ENCODE results near the gene PNPLA5.

- TF ChIP-seq CTCF (optimal IDR thresholded peaks at IDR 0.05 in 1 of 3, IDR thresholded peaks at IDR 0.05 in 1 of 3, conservative IDR thresholded peaks at IDR 0.05 in 1 of 3; ENCODE audit: extremely low read depth in 1 of 3, insufficient read depth in 2 of 3, low read length in 3 of 3) (no peak), EZH2 (IDR thresholded peaks at IDR 0.05; ENCODE audit: low read length) (no peak)
These were observed 4.4 kb downstream of the PNPLA5 start for GRCh38 chr22:43887391-43887790.
